Retinal pigment epithelial cell (primary cell): ENCODE measurements around the gene PLK5.
"Not testable (repeated sequence)": the region's sequence is repeated elsewhere in the genome, so short reads cannot be mapped to it uniquely, and the experiment has no call there.

ENCODE experiments used
- DNase-seq: peaks from one replicate; pipeline ENCODE4 v3.0.0-alpha.2; 2010; ENCODE audit warnings: low read depth
- H3K4me3 ChIP-seq: 2 replicates; pipeline ENCODE4 v1.5.1; 2011; ENCODE audit warnings: mild to moderate bottlenecking, low read length, control low read depth, moderate library complexity
- TF ChIP-seq, protein P1 (sequence below): conservative IDR thresholded peaks from 2 replicates; pipeline ENCODE4 v1.5.1; 2011; ENCODE audit warnings: low read depth, low read length, control low read depth, inconsistent platforms

The PLK5 gene

DNA sequence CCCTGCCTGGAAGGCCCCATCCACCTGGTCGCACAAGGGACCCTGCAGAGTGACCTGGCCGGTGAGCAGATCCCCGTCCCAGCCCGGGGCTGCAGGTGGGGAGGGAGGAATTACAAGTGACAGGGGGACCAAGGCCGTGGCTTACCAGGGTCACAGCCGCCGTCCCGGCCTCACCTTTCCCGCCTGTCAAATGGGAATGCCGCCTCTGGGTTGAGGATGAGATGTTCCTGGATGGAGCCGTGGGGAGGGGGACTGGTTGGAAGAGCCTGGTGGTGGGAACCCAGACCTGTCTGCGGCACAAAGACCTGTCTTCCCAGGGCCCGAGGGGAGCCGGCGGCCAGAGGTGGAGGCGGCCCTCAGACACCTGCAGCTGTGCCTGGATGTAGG lies 5.5 kb downstream of the PLK5 start:
- no peak overlapping the region for H3K4me3 ChIP-seq
- no peak for DNase-seq
- TF ChIP-seq, protein P1, sequence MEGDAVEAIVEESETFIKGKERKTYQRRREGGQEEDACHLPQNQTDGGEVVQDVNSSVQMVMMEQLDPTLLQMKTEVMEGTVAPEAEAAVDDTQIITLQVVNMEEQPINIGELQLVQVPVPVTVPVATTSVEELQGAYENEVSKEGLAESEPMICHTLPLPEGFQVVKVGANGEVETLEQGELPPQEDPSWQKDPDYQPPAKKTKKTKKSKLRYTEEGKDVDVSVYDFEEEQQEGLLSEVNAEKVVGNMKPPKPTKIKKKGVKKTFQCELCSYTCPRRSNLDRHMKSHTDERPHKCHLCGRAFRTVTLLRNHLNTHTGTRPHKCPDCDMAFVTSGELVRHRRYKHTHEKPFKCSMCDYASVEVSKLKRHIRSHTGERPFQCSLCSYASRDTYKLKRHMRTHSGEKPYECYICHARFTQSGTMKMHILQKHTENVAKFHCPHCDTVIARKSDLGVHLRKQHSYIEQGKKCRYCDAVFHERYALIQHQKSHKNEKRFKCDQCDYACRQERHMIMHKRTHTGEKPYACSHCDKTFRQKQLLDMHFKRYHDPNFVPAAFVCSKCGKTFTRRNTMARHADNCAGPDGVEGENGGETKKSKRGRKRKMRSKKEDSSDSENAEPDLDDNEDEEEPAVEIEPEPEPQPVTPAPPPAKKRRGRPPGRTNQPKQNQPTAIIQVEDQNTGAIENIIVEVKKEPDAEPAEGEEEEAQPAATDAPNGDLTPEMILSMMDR = no peak

- DNase-seq = not testable (repeated sequence)
Observed at GRCh38 chr19:1530856-1531255, 7.0 kb downstream of the PLK5 start.

GRCh38 chr19:1531587-1531986 lies 7.7 kb downstream of the PLK5 start:
- TF ChIP-seq, protein P1 = no peak
- no peak for DNase-seq
- H3K4me3 ChIP-seq = no peak overlapping the region

More at GRCh38 chr19:1530856-1531255, 7.0 kb downstream of the PLK5 start:
- H3K4me3 ChIP-seq = not testable (repeated sequence)

- TF ChIP-seq, protein P1 = no peak
- DNase-seq = no peak
- H3K4me3 ChIP-seq = no peak overlapping the region
Observed at GRCh38 chr19:1532003-1532402, 8.1 kb downstream of the PLK5 start.

DNA sequence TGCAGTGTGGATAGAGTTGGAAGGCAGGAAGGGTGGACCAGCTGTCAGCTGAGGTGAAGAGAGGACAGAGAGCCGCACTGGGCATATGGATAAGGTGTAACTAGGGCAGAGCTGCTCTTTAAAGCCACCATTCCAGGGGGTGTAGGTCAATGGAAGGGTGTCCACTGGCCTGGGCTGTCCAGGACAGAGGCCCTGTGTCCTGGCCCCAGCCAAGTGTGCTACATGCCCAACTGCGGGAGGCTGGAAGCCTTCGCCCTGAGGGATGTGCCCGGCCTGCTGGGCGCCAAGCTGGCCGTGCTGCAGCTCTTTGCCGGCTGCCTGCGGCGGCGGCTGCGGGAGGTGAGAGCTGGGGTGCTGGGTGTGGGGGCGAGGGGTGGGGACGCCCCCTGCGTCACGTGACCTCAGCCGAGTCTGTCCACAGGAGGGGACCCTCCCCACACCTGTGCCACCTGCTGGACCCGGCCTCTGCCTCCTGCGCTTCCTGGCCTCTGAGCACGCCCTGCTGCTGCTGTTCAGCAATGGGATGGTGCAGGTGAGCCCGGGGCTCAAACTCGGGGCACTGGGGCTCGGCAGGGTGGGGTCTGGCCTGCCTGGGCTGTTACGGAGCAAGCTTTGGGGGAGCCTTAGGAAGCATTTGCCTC lies 9.8 kb downstream of the PLK5 start:
- TF ChIP-seq, protein P1 = no peak
- no peak for DNase-seq
- H3K4me3 ChIP-seq = no peak overlapping the region

- DNase-seq = no peak
- TF ChIP-seq, protein P1 = no peak
Observed at GRCh38 chr19:1534972-1535371, 11.1 kb downstream of the PLK5 start.

DNA sequence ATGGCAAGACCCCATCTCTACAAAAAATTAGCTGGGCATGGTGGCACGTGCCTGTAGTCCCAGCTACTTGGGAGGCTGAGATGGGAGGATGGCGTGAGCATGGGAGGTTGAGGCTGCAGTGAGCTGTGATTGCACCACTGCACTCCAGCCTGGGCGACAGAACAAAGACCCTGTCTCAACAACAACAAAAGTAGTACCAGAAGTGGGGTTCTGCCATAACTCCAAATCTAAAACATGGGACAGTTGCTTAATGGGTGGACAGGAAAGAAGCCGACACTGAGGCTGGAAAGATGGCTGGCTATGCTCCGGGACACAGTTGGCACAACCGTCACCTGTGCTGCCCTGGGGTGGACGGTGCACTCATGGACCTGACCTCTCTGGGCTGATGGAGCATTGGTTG lies 11.8 kb downstream of the PLK5 start:
- DNase-seq = not testable (repeated sequence)

More at GRCh38 chr19:1534972-1535371, 11.1 kb downstream of the PLK5 start:
- no peak overlapping the region for H3K4me3 ChIP-seq

DNA sequence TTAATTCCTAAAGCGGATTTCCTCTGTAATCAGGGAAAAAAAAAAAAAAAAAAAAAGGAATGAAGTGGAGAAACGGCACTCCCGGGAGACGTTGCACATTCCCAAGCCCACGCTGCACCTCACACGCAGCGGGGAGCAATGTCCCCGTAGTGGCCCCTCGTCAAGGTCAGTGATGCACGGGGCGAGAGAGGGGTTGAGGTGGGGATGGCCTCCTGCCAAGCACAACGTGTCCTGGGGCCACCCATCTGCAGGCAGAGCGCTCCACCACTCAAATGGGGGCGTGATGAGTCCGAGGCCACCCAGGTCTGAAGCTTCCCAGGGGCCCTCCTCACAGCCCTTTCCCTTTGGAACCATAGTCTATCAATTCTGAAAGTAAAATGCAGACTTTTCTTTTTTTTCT lies 15.1 kb downstream of the PLK5 start:
- no peak overlapping the region for H3K4me3 ChIP-seq
- DNase-seq = no peak
- TF ChIP-seq, protein P1 = no peak

More for the DNA sequence above, 11.8 kb downstream of the PLK5 start:
- H3K4me3 ChIP-seq = not testable (repeated sequence)

DNA sequence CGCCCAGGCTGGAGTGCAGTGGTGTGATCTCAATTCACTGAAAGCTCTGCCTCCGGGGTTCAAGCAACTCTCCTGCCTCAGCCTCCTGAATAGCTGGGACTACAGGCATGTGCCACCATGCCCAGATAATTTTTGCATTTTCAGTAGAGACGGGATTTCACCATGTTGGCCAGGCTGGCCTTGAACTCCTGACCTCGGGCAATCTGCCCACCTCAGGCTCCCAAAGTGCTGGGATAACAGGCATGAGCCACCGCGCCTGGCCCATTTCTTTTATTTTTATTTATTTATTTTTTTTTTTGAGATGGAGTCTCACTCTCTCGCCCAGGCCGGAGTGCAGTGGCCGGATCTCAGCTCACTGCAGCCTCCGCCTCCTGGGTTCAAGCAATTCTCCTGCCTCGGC lies 15.9 kb downstream of the PLK5 start:
- DNase-seq, H3K4me3 ChIP-seq: not testable (repeated sequence)
